Measurements from ENCODE around the gene MOB3C. TPM values are rescaled to one million over a fixed set of nuclear protein-coding genes. Genes with fewer than 3 reads are reported as not detected.
A peak's percentile ranks its signal among the peaks of the same experiment; 100 is the strongest.

MOB3C gene
- total RNA-seq, 4 donors from 2014 or later = 19.5 to 27.0 (median 24.4) TPM

DNA sequence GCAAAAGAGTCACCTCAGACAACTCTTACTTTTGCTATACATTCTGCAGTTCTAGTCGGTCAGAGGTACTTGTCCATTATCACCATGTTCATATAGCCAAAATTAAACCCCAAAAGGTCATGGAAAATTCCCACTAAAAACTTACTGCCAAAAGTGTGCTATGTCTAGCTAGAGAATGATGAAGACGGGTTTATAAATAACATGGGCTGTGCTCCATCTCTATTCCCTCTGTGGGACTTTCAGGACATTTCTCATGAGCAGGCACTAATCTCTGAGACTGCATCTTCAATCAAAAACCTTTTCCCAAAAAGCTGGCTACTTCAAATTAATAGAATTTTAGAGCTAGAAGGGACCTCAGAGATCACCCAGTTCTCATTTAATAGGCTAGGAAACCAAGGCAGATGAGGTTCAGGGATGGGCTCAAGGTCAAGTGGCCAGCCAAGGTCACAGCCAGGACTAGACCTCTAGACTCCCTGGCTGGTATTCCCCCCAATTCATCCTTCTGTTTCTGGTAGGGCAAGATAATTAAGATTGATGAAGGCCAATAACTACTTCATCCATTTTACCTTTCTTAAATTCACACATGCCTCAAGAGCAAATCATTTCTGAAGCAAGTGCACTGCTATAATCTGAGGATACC is 21.0 kb upstream of the MOB3C start:
- Histone ChIP-seq H3K4me1 (peaks cover 12 to 43% (median 34%) of the 10 kb centered on the region in 4 donors), H3K27ac (replicated peaks in 1 of 4) (peak overlapping the region; percentile 53 to 82 (median 79)), H3K27me3 (no peaks in the 10 kb centered on the region), H3K36me3 (peaks cover 14 to 62% (median 39%) of the 10 kb centered on the region in 4 donors), H3K9me3 (no peaks in the 10 kb centered on the region), H3K4me3 (no peak overlapping the region)
- intact Hi-C loops (cut with DNase I) = no loop called here
- no peak for TF ChIP-seq POLR2AphosphoS5 (IDR thresholded peaks at IDR 0.05)
- no peak for TF ChIP-seq POLR2A (IDR thresholded peaks at IDR 0.05; ENCODE audit: low read depth)
- TF ChIP-seq CTCF (IDR thresholded peaks at IDR 0.05) = no peak
- TF ChIP-seq EP300 (IDR thresholded peaks at IDR 0.05) = no peak
- WGBS = 15% methylated on average over 2 of the region's 2 CpGs
- no peak for DNase-seq (ENCODE audit: extremely low spot score)

DNA sequence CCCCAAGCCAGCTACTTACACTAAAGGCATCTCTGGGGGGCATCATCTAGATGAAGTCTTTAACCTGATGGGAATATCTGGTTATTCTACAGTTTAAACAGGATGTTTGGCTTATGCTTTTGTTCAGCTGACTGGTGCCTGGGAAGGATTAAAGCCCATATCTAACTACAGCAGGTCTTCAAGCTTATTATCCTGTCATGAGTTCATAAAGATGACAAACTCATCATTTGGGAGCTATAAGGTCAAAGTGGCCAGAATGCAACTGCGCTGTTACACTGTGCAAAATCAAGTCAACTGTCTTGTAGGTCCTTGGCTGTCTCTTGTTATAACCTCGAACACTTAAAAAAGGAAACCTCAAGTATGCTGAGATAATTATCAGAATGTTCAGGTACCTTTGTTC is 18.6 kb upstream of the MOB3C start:
- Histone ChIP-seq H3K4me3 (no peak overlapping the region), H3K36me3 (peaks cover 19 to 70% (median 57%) of the 10 kb centered on the region in 4 donors), H3K4me1 (peaks cover 12 to 30% (median 23%) of the 10 kb centered on the region in 4 donors), H3K27me3 (no peaks in the 10 kb centered on the region), H3K27ac (replicated peaks in 1 of 4) (no peak overlapping the region), H3K9me3 (no peaks in the 10 kb centered on the region)
- intact Hi-C loops (cut with DNase I) = no loop called here
- no peak for DNase-seq (ENCODE audit: extremely low spot score)
- no peak for TF ChIP-seq POLR2A (IDR thresholded peaks at IDR 0.05; ENCODE audit: low read depth)
- no peak for TF ChIP-seq CTCF (IDR thresholded peaks at IDR 0.05)
- no peak for TF ChIP-seq EP300 (IDR thresholded peaks at IDR 0.05)
- TF ChIP-seq POLR2AphosphoS5 (IDR thresholded peaks at IDR 0.05) = no peak
- 94% methylated on average over 2 of the region's 2 CpGs for WGBS

DNA sequence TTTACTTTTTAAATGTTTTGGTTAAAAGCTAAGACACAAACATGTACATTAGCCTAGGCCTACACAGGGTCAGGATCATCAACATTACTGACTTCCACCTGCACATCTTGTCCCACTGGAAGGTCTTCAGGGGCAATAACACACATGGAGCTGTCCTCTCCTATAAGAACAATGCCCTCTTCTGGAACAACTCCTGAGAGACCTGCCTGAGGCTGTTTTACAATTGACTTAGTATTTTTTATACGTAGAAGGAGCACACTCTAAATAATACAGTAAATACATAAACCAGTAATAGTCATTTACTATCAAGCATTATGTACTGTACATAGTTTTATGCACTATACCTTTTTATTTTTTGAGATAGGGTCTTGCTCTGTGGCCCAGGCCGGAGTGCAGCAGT is 14.1 kb upstream of the MOB3C start:
- no peak for DNase-seq (ENCODE audit: extremely low spot score)
- WGBS = 83% methylated on average over 2 of the region's 2 CpGs
- Histone ChIP-seq H3K9me3 (no peaks in the 10 kb centered on the region), H3K27ac (replicated peaks in 1 of 4) (no peak overlapping the region), H3K4me3 (no peak overlapping the region), H3K27me3 (no peaks in the 10 kb centered on the region), H3K36me3 (peaks cover 14 to 60% (median 55%) of the 10 kb centered on the region in 4 donors), H3K4me1 (no peaks in the 10 kb centered on the region)
- intact Hi-C loops (cut with DNase I) = no loop called here
- TF ChIP-seq CTCF (IDR thresholded peaks at IDR 0.05) (no peak), POLR2A (IDR thresholded peaks at IDR 0.05; ENCODE audit: low read depth) (no peak), POLR2AphosphoS5 (IDR thresholded peaks at IDR 0.05) (no peak), EP300 (IDR thresholded peaks at IDR 0.05) (no peak)

DNA sequence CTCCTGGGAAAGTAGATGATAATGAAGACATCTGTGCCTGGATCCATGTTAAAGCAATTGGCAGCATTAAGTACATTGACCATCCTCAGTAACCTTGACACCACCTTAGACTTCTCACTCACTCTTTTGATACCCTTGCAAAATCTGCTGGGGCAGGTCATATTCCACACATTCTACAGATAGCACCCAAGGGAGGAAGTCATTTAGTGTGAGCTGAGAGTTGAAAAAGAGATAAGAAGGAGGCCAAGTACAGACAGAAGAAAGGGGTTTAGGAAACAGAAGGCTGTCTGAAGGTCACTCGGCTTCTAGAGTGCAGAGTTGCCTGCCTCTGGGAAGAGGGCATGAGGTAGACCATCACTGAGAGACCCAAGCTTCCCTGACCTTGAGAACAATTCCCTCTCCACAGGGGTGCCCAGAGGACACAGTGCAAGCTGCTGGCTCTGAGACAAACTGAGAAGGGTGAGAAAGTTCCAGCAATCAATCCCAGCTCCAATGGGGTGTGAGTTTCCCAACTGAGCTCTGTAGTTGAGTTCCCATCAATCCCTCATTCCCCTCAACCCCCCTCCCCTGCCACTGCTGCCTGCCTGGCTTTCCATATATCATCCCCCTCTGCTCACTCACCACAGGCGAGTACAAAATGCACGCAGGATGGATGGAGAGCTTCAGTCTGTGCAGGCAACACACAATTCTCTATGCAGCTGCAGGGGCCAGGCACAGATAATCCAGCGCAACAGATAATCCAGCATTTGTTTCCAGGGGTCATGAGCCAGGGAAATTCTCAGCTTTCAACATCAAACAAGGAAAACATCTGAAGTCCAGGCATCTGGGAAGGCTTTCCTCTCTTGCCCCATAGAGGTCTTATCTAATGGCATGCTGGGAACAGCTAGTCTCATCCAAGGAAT is 7.4 kb upstream of the MOB3C start:
- intact Hi-C loops (cut with DNase I) = loop anchor here (2.0 kb wide), 1 partner anchor 101 kb away; no protein-coding TSS in a partner anchor
- 61% methylated on average over 4 of the region's 4 CpGs for WGBS

More for the DNA sequence above, 7.4 kb upstream of the MOB3C start:
- no peak for DNase-seq (ENCODE audit: extremely low spot score)
- no peak overlapping the region for H3K4me3 ChIP-seq
- no peak overlapping the region for H3K27ac ChIP-seq (replicated peaks in 1 of 4)
- no peaks in the 10 kb centered on the region for H3K9me3 ChIP-seq
- TF ChIP-seq EP300 (IDR thresholded peaks at IDR 0.05) (no peak), CTCF (IDR thresholded peaks at IDR 0.05) (no peak), POLR2A (IDR thresholded peaks at IDR 0.05; ENCODE audit: low read depth) (no peak), POLR2AphosphoS5 (IDR thresholded peaks at IDR 0.05) (no peak)
- H3K27me3 ChIP-seq = no peaks in the 10 kb centered on the region
- peaks cover 3 to 18% (median 10%) of the 10 kb centered on the region in 4 donors for H3K4me1 ChIP-seq
- no peaks in the 10 kb centered on the region for H3K36me3 ChIP-seq

All from esophagus muscularis mucosa (tissue), 4 donors.